Osteocyte (in vitro differentiated cells): ENCODE data around the gene MYH14. TPM values are rescaled to one million over a fixed set of nuclear protein-coding genes. Genes with fewer than 3 reads are reported as not detected.

Source experiments
- DNase-seq: peaks from one replicate; pipeline ENCODE4 v3.0.0; 2021; ENCODE audit warnings: mixed read lengths; ENCODE audit not compliant: unreplicated experiment; ENCODE audit errors: extremely low spot score
- H3K27ac Mint-ChIP-seq: one replicate; pipeline ENCODE4 v1.8.0; 2021; ENCODE audit warnings: mild to moderate bottlenecking, mixed read lengths; ENCODE audit not compliant: unreplicated experiment
- H3K27me3 Mint-ChIP-seq: one replicate; pipeline ENCODE4 v1.8.0; 2021; ENCODE audit warnings: mixed read lengths; ENCODE audit not compliant: unreplicated experiment
- H3K36me3 Mint-ChIP-seq: one replicate; pipeline ENCODE4 v1.8.0; 2021; ENCODE audit warnings: mixed read lengths; ENCODE audit not compliant: unreplicated experiment
- H3K4me1 Mint-ChIP-seq: one replicate; pipeline ENCODE4 v1.8.0; 2021; ENCODE audit warnings: mixed read lengths; ENCODE audit not compliant: unreplicated experiment
- H3K4me3 Mint-ChIP-seq: one replicate; pipeline ENCODE4 v1.8.0; 2021; ENCODE audit warnings: mild to moderate bottlenecking, moderate library complexity, mixed read lengths; ENCODE audit not compliant: unreplicated experiment
- H3K9me3 Mint-ChIP-seq: one replicate; pipeline ENCODE4 v1.8.0; 2021; ENCODE audit warnings: mixed read lengths; ENCODE audit not compliant: unreplicated experiment
- total RNA-seq: library from RNA; stranded (reverse); gene quantifications from 2 replicates; pipeline ENCODE4 v1.2.1, GENCODE V29; 2021
- TF ChIP-seq, protein P1 (sequence below): fragments of 200-600 bp; sonication (generic); IDR thresholded peaks from 2 replicates; pipeline ENCODE4 v1.5.0; 2021; ENCODE audit warnings: antibody characterized with exemption, mild to moderate bottlenecking, moderate library complexity

The MYH14 gene
- total RNA-seq, 1 donor from 2014 or later: not detected

DNA sequence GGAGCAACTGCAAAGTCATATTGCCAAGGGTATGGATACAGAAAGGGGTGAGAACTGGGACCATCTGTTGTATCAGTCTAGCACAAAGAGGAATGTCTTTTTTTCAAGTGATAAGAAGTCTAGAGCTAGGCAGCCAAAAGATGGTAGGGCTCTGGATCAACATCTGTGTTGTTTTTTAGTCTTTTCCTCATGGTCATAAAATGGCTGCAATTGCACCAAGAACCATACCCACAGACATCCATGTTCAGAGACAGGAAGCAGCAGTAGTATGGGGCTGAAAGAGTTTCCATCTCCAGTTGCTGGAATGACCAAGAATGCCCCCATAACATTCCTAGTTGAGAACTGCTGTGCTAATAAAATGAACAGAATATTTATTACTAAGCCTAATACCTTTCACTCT lies 100.1 kb downstream of the MYH14 start:
- peaks cover 3% of the 10 kb centered on the region for H3K4me1 Mint-ChIP-seq
- DNase-seq: no peak
- peaks cover 4% of the 10 kb centered on the region for H3K27me3 Mint-ChIP-seq
- no peaks in the 10 kb centered on the region for H3K9me3 Mint-ChIP-seq
- H3K27ac Mint-ChIP-seq: no peak overlapping the region
- no peak overlapping the region for H3K4me3 Mint-ChIP-seq
- TF ChIP-seq, protein P1, sequence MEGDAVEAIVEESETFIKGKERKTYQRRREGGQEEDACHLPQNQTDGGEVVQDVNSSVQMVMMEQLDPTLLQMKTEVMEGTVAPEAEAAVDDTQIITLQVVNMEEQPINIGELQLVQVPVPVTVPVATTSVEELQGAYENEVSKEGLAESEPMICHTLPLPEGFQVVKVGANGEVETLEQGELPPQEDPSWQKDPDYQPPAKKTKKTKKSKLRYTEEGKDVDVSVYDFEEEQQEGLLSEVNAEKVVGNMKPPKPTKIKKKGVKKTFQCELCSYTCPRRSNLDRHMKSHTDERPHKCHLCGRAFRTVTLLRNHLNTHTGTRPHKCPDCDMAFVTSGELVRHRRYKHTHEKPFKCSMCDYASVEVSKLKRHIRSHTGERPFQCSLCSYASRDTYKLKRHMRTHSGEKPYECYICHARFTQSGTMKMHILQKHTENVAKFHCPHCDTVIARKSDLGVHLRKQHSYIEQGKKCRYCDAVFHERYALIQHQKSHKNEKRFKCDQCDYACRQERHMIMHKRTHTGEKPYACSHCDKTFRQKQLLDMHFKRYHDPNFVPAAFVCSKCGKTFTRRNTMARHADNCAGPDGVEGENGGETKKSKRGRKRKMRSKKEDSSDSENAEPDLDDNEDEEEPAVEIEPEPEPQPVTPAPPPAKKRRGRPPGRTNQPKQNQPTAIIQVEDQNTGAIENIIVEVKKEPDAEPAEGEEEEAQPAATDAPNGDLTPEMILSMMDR: no peak
- H3K36me3 Mint-ChIP-seq: no peaks in the 10 kb centered on the region

DNA sequence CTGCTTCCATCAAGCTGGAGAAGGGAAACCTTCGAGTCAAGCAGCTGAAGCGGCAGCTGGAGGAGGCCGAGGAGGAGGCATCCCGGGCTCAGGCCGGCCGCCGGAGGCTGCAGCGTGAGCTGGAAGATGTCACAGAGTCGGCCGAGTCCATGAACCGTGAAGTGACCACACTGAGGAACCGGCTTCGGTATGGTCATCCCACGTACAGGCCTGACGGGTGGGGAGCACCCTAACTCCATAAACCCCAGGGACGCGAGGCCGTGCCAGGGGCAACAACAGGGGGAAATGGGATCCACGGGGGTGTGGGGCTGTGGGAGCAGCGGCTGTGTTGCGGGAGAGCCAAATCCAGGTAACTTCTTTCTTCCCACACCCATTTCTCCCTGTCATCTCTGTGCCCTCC lies 105.6 kb downstream of the MYH14 start:
- TF ChIP-seq, protein P1: no peak
- Mint-ChIP-seq H3K27me3 (peaks cover 29% of the 10 kb centered on the region), H3K4me3 (no peak overlapping the region), H3K27ac (no peak overlapping the region), H3K9me3 (no peaks in the 10 kb centered on the region), H3K4me1 (no peaks in the 10 kb centered on the region), H3K36me3 (no peaks in the 10 kb centered on the region)
- no peak for DNase-seq

DNA sequence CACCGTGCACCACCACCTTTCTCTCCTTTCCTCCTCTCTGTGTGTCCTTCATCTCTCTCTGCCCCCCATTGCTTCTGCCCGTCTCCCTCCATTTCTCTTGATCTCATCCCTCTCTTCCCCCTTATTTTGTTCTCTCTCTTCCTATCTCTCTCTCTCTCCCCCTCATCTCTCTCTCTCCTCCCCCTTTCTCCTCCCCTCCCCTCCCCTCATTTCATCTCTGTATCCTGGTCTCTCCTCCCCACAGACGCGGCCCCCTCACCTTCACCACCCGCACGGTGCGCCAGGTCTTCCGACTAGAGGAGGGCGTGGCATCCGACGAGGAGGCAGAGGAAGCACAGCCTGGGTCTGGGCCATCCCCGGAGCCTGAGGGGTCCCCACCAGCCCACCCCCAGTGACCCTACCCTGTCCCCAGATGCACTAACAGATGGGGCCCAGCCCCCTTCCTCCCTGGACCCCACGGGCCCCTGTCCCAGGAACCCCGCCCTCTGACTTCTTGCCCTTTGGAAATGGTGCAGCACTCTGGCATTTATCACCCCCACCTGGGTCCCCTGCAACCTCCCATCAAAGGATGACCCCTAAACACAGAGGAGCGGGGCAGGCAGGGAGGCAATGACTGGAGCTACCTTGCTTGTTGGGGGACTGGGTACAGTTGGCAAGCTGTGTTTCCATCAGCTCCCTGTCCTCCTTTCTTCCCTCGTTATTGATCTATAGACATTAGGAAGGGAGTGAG lies 106.1 kb downstream of the MYH14 start:
- Mint-ChIP-seq H3K4me1 (no peaks in the 10 kb centered on the region), H3K36me3 (no peaks in the 10 kb centered on the region), H3K27me3 (peaks cover 33% of the 10 kb centered on the region), H3K9me3 (no peaks in the 10 kb centered on the region), H3K4me3 (no peak overlapping the region), H3K27ac (no peak overlapping the region)
- no peak for DNase-seq
- TF ChIP-seq, protein P1: no peak

DNA sequence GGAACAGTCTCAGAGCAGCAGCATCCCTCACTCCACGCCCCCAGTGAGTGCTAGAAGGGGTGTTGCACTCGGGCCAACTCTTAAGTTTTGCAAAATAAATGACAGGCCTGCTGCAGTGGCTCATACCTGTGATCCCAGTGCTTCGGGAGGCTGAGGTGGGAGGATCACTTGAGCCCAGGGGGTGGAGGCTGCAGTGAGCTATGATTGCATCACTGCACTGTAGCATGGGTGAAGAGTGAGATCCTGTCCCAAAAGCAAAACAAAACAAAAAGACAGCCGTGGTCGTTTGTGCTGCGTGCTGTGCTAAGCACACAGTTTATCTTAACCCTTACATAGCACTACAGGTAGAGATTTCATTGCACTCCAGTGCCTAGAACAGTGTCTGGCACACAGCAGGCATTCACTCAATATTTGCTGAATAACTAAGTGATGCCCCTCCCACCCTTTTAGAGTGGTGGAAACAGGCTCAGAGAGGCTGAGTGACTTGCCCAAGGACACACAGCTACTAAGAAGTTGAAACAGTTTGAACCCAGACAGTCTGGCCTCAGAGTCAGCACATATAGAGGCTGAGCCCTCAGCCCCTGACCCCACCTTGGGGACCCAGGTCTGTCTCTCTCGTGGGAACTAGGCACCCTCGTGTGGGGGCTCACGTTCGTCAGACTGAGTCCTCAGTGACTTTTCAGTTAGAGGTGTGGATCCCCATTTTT lies 107.5 kb downstream of the MYH14 start:
- no peak overlapping the region for H3K4me3 Mint-ChIP-seq
- peaks cover 4% of the 10 kb centered on the region for H3K4me1 Mint-ChIP-seq
- DNase-seq: no peak
- H3K9me3 Mint-ChIP-seq: no peaks in the 10 kb centered on the region
- H3K27ac Mint-ChIP-seq: no peak overlapping the region
- peaks cover 40% of the 10 kb centered on the region for H3K27me3 Mint-ChIP-seq
- H3K36me3 Mint-ChIP-seq: no peaks in the 10 kb centered on the region
- TF ChIP-seq, protein P1: no peak
